Measurements from ENCODE around the gene CABP2.
"Not testable (repeated sequence)": the region's sequence is repeated elsewhere in the genome, so short reads cannot be mapped to it uniquely, and the experiment has no call there.

Gene CABP2

DNA sequence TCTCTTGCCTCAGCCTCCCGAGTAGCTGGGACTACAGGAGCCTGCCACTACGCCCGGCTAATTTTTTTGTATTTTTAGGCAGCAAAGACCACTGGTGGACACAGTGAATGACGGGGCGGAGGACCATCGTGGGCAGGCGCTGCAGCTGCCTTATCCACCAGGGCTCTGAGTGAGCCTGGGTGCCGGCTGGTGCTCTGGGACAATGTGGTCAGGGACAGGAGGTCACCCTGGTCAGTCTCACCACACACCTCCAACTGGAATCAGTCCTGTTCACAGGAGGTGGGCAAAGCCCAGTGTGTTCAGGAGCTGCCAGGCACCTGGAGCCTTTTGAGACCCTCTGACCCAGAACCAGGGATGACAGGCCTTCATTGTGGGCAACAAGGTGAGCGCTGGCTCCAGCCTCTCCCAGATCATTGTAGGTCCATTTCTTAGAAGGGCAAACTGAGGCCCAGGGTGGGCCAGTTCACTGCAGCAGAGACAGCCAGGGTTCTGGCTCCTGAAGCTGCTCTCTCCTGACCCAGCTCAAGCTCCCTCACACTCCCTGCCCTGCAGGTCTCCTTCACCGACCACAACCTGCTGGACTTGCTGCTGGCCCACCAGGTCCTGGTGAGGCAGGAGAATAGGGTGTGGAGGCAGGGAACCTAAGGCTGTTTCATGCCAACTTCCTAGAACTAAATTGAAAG lies 15.7 kb upstream of the CABP2 start:
- DNase-seq (ENCODE audit: low read depth), result no peak

DNA sequence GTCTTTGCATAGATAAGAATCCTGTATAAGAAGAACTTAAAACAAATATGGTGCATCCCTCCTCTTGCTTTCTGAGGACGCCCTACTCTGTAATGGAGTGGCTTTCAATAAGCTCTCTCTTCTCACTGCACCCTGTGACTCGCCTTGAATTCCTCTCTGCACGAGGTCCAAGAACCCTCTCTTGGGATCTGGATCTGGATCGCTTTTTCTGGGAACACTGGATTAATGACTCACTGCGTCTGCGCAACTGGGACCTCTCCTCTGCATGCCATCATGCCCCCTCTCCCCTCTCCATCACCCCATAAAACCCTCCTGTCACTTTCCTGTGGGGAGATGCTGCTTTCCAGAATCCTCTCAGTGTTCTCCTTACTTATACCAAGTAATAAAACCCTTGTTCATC lies 15.1 kb upstream of the CABP2 start:
- no peak for DNase-seq (ENCODE audit: low read depth)

DNA sequence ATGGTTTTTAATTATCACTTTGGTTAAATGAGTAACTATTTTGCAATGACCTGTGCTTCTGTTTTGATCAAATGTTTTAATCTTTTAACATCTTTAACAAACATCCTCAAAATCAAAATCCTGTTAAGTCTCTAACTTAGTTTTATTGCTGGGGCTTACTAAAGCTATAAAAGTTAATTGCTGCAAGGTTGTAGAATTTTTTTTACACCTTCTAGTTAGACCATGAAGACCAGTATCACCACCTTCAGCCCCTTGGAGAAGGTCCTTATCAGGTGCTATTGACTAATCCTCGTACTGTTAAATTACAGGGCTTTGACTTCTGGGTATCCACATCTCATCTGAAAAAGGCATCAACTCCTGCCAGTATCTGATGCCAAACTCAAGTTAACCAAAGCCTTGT lies 12.3 kb upstream of the CABP2 start:
- no peak for DNase-seq (ENCODE audit: low read depth)

DNA sequence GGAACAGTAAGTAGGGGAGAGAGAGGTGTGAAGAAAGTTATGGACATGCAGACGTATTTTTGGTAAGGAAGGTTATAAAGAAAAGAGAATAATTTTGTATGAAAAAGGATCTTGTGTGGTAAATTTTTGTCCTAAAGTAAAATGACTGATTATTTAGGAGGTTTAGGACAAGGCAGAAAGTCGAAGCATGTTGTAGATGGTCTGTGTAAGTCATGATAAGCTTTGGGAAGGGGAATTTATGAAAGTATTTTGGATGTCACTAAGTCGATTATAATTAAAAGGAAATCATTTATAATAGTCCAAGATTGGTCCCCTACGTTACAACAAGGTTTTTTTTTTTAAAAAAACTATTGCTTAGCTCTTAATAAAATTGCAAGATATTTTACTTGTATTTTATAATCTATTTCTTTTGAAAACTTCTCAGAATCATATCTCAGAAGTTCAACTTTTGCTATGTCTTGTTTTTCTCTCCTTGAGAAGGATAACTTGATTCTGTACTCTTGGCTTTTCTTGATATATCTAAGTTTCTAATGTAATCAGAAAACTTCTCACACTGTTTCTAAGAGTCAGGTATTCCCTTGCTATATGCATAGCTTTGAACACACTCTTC lies 10.9 kb upstream of the CABP2 start:
- DNase-seq (ENCODE audit: low read depth), result no peak

DNA sequence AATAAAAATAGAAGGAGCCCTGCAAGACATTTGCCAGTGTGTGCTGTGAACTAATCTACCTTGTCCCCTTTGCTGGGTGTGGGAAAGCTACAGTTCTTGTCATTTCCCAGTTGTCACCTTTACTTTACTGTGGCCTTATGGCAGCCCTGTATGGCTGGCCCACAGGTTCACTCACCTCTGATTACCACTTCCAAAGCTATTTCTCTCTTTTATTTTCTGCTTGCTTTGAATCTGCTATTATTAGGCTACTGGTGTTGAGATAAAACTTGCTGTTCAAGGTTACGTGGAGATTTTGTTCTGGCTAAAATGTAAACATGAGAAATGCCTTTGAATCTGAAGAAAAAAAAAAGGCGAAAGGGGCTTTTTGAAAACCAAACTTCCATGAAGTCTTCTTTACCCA lies 9.6 kb upstream of the CABP2 start:
- DNase-seq (ENCODE audit: low read depth), result no peak

DNA sequence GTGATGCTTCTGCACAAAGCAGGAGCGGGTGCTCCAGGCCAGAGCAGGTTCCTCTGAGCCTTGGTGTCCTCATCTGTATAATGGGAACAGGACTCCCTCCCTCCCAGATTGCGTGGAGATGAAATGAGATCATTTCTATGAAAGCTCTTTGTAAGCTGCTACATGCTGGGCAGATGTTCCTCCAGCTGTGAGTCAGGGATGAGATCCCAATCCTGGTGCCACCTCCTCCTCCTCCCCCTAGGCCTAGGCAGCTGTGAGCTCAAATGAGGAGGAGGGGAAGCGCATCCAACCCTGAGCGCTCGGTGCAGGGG lies 7.0 kb upstream of the CABP2 start:
- DNase-seq (ENCODE audit: low read depth), result no peak

DNA sequence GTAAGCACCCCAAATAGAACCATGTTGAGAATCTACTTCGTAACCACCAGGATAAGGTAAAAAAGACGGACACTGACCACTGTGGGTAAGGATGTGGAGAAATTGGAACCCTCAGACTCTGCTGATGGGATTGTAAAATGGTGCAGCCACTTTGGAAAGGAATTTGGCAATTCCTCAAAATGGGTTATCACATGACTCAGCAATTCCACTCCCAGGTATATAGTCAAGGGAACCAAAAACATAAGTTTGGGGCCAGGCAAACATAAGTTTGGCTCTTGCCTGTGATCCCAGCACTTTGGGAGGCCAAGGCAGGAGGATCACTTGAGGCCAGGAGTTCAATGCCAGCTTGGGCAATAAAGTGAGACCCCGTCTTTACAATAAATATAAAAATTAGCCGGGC lies 5.1 kb upstream of the CABP2 start:
- DNase-seq (ENCODE audit: low read depth), result no peak

DNA sequence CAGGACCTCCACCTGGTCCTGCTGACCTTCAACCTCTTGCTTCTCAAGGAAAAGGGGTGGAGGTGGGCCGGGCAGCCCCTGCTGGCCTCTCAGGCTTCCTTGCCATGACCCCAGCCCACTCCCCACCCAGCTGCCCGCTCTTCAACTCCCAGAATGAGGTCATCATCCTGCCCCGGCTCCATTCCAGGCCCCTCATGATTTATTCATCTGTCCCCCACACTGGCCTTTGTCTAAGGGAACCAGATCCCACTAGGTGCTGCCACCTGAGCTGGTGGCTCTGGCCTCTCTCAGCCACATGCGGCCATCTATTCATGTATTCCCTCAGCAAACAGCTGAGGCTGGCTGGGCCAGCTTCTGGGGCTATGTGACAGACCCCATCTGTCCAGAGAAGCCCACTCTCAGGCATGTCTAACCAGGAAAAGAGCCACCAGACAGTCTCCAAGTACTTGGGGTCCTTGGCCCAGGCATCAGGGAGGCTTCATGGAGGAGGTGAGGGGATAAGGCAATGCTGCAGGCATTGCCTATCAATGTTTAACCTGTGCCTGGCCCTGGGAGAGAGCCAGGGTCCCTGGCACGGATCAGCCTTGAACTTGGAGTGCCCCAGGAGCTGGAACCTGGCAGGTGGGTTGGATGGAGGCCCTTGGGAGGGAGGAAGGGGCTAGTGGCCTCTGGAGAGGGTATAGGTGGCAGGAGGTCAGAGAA lies 2.2 kb upstream of the CABP2 start:
- no peak for DNase-seq (ENCODE audit: low read depth)

DNA sequence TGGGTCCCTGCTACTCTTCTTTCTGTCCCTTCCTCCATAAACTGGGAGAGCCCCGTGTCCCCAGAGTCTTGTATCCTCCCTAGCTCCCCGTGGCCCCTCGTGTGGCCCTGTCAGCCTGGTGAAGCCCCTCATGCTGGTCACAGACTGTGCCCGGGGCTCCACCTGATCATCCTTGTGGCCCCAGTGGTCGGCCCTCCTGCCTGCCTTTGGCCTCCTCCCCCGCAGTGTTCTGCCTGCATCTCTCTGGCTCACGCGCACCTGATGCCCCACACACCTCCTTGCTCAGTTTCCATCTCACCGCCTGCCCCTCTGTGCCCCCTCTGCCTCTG lies 1.2 kb upstream of the CABP2 start:
- DNase-seq (ENCODE audit: low read depth), result no peak

DNA sequence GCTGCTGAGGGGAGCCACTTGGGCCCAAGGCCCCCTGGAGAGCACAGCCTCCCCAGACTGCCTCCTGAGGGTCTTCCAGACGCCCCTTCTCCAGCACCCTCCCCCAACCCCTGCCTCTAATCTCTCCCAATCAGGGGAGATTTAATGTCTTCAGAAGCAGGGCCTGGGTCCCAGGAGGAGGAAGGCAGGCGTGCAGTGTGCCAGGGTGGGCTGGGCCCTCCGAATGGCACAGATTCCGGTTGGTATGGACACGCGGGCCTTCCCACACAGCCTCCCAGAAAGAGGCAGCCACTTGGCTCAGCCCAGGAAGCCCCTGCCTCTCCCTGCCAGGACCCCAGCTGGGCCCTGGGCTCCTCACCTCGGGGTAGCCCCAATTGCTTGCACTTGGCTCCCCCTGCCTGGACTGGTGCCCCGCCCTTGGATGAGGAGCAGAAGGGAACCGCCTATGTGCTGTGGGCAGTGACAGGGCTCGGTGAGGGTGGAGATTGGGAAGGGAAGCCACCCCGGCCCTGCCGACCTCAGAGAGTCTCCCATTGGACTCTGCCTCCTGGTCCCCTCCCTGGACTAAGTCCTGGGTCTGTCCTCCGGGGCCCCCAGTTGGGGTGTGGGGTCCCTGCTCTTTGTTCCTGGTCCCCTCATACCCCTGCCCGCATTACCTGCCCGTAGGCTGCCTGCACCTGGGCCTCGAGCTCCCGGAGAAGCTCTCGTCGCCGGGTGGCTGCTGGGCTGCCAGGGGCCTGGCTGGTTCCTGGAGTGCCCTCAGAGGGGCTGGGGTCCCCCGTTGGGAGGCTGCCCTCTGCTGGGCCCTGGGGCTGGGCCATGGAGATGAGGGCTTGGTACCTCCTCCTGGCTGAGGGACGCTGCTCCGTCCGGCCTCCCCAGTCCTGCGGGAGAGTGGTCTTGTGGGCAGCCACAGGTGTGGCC lies 572 bp upstream of the CABP2 start:
- DNase-seq (ENCODE audit: low read depth), result no peak

DNA sequence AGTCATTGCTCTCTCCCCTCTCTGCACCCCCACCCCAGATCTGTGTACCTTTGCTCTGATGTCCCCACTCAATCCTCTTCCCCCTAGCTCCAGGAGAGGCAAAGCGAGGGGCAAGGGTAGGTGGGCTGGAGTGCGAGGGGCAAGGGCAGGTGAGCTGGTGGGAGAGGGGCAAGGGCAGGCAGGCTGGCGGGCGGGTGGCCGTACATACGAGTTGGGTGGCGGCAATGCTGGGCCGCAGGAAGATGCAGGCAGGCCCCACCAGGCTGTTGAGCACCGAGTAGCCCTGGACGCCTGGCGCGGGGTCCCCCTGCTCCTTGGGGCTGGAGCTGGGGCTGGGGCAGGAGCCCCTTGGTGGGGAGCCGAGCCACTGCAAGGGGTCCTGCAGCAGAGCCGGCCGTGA lies 908 bp downstream of the CABP2 start:
- DNase-seq (ENCODE audit: low read depth), result no peak

DNA sequence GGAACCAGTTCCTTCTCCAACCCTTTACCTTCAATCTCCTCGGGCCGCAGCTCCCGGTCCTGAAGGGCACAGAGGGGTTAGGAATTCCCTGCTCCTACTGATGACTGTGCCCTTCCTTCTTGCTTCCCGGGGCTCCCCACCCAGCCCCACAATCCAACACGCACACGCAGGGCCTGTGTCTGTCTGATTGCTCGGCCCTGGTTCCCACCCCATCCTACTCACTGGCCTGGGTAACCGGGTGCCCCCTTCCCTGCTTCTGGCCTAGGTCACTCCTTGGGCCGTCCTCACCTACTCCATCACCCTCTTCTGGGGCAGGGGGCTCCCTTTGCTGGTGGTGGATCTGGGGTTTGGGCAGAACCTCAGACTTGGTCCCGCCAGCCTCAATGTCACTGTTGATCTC lies 1.3 kb downstream of the CABP2 start:
- no peak for DNase-seq (ENCODE audit: low read depth)

DNA sequence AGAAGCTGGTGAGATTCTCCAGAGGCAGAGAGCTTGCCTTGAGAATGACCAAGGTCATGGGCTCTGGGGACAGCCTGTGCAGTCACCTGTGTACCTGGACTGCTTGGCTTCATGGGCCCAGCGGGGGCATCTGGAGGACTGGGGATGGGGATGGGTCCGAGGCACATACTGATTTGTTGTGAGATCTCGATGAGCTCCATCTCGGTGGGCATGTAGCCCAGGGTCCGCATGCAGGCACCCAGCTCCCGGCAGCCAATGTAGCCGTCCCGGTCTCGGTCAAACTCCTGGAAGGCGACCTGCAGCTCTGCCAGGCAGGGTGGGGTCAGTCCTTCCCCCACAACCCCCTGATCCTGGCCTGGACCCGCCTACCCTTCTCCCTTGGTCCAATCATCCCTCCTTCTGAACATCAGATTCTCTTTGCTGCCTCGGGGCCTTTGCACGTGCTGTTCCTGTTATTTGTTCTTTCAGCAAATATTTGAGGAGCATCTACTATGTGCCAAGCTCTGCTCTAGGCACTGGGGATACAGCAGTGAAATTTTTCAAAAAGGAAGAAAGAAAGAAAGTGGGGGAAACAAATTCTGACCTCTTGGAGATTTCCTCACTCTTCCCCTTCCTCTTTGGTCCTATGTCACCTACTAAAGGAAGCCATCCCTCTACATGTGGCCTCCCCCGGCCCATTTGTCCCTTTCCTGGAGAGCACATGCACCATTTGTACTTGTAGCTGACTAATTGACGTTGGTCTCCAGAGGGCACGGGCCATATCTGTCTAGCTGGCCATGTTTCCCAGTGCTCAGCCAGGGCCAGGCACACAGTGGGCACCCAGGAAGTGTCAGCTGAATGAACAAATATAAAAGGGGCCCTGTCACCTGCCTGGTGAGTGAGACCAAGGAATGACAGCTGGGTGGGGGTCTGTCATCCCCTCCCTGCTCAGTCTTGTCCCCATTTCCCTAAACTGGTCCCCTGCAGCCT lies 2.1 kb downstream of the CABP2 start:
- no peak for DNase-seq (ENCODE audit: low read depth)

DNA sequence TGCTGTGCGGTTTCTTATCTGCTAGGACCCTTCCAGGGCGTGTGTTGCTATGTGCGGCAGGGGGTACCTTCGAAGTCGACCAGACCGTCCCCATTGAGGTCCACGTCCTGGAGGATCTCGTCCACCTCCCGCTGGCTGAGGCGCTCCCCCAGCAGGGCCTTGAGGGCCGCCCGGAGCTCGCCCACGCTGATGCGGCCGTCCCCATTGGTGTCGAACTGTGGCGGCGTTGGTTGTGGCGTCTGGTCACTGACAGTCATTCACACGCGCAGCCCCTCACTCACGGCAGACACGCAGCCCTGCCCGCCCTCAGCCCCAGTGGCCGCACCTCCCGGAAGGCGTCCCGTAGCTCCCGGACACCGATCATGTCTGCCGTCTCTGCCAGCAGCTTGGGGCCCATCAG lies 3.5 kb downstream of the CABP2 start:
- no peak for DNase-seq (ENCODE audit: low read depth)

DNA sequence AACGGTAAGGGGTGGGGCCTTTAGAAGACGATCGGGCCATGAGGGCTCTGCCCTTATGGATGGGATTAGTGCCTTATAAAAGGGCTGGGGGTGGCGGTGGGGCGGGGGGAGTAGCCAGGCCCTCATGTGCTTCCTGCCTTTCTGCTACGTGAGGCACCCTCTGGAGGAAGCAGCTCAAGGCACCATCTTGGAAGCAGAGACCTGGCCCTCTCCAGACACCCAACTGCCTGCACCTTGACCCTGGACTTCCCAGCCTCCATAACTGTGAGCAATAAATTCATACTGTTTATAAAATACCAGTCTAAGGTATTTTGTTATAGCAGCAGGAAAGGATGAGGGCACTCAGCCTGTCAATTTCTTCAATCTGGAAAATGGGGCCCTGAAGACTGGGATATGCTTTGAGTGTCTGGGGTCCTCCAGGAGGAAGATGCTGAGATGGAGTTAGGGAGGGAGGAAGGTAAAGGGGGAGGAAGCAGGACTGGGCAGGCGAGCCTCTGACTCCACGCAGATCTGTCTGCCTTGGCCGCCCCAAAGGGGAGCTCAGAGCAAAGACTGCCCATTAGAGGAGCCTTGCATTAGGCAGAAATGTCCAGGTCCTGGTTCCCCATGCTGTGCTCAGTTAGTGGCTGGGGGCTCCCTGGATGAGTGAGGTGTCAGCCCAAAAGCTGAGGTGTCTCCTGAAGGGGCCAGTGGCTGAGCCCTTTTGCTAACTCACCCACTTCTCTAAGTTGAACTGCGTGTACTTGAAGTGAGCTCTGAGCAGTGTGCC lies 5.3 kb downstream of the CABP2 start:
- DNase-seq (ENCODE audit: low read depth), result no peak

DNA sequence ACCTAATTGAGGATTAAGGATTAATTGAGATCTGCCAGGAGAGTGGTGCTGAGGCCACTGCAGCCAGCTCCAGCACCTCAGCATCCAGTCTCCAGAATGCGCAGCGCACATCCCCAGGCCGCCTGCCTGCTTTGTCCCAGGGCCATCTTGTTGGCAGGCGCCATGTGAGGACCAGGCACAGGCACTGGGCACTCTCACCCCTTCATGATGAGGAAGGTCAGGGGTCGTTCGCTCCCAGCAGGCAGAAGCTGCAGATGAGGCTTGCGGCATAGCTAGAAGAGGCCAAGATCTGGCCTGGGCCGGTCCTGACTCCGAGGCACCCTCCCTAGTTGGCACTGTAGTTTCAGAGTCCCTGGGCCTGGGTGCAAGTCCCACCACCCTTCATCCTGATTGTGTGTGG lies 6.4 kb downstream of the CABP2 start:
- DNase-seq (ENCODE audit: low read depth), result no peak

DNA sequence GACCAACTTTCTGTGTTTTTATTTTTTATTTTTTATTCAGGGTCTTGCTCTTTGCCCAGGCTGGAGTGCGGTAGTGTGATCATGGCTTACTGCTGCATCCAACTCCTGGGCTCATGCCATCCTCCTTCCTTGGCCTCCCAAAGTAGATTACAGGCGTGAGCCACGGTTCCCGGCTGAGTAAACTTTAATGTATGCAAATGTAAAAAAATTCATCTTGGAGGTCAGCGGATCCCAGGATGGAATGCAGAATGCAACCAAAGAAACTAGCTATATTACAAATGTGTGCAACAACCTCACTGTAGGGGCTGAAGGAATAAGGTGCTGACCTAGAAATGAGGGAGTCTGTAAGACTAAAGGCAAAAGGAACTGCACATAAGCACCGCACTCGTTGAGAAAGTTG lies 9.1 kb downstream of the CABP2 start:
- no peak for DNase-seq (ENCODE audit: low read depth)

DNA sequence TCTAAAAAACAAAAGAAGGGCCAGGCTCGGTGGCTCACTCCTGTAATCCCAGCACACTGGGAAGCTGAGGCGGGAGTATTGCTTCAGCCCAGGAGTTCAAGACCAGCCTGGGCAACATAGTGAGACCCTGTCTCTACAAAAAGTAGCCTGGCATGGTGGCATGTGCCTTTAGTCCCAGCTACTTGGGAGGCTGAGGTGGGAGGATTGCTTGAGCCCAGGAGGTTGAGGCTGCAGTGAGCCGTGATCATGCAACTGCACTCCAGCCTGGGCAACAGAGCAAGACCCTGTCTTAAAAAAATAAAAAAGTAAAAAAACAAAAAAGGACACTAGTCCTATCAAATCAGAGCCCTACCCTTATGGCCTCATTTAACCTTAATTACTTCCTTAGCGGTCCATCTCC lies 11.7 kb downstream of the CABP2 start:
- DNase-seq (ENCODE audit: low read depth), result not testable (repeated sequence)

DNA sequence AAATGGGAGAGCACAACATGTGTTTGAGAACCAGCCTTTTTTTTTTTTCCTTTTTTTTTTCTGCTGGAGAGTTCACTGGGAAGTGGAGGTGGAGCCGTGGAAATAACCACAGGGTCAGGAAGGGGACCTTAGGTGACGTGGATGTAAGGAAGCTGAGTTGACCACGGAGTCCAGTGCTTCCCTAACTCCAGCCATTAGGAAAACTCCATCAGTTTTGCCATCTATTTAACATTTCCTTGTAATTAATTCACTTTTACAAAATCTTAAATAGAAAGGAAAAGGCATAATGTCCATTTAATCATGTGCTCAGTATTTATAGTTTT lies 13.3 kb downstream of the CABP2 start:
- no peak for DNase-seq (ENCODE audit: low read depth)

DNA sequence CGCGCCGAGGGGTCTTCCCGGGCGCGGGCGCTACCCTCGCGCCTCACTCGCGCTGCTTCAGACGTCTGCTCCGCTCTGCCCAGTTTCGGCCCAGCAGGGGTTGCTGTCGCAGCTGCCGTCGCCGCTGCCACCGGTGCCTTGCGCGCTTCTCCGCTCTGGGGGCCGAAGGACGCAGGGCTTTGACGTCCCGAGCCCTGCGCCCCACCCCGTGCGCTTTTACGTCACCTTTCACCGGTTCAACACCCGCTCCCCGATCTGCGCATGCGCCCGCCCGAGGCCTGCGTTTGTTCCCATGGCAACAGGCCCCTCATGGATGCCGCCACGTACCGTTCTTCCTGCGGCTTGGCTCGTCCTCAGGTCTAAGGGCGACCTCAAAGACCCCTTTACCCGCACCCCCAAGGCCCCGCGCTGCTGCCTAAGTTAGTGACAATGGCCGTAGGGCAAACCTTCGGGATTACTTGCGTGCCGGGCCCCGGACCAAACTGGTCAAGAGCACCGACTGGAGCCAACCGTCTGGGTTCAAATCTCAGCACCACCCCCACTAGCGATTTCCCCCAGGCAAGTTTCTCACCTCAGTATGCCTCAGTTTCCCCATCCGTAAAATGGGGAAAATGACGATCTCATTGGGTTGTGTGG lies 14.6 kb downstream of the CABP2 start:
- peak; percentile 98 for DNase-seq (ENCODE audit: low read depth)

Data from stimulated activated CD8-positive, alpha-beta memory T cell treated with anti-CD3 and anti-CD28 coated beads, Interleukin-15, amount 100 ng/mL, for 24 hours (primary cell).